Nephron progenitor cell (in vitro differentiated cells): ENCODE data around the gene DPP6.
"Not testable (repeated sequence)": the region's sequence is repeated elsewhere in the genome, so short reads cannot be mapped to it uniquely, and the experiment has no call there.

Experiments used
- DNase-seq: peaks from one replicate; pipeline ENCODE4 v3.0.0; 2021
- H3K27ac Mint-ChIP-seq: 2 replicates; pipeline ENCODE4 v1.8.0; 2021; ENCODE audit warnings: mild to moderate bottlenecking, moderate library complexity, mixed read lengths
- H3K27me3 Mint-ChIP-seq: 2 replicates; pipeline ENCODE4 v1.8.0; 2021; ENCODE audit warnings: mild to moderate bottlenecking, low read depth, mixed read lengths; ENCODE audit not compliant: poor library complexity
- H3K36me3 Mint-ChIP-seq: 2 replicates; pipeline ENCODE4 v1.8.0; 2021; ENCODE audit warnings: low read depth, mixed read lengths
- H3K4me1 Mint-ChIP-seq: 2 replicates; pipeline ENCODE4 v1.8.0; 2021; ENCODE audit warnings: mixed read lengths
- H3K4me3 Mint-ChIP-seq: 2 replicates; pipeline ENCODE4 v1.8.0; 2021; ENCODE audit warnings: mild to moderate bottlenecking, moderate library complexity, mixed read lengths
- H3K9me3 Mint-ChIP-seq: 2 replicates; pipeline ENCODE4 v1.8.0; 2021; ENCODE audit warnings: mild to moderate bottlenecking, moderate library complexity, mixed read lengths
- TF ChIP-seq, protein P1 (sequence below): fragments of 200-600 bp; sonication (generic); IDR thresholded peaks from 2 replicates; pipeline ENCODE4 v1.5.0; 2021; ENCODE audit warnings: antibody characterized with exemption

DPP6 gene

GRCh38 chr7:154666768-154667167, 614.6 kb downstream of the DPP6 start:
- peaks cover 35% of the 10 kb centered on the region for H3K9me3 Mint-ChIP-seq

DNA sequence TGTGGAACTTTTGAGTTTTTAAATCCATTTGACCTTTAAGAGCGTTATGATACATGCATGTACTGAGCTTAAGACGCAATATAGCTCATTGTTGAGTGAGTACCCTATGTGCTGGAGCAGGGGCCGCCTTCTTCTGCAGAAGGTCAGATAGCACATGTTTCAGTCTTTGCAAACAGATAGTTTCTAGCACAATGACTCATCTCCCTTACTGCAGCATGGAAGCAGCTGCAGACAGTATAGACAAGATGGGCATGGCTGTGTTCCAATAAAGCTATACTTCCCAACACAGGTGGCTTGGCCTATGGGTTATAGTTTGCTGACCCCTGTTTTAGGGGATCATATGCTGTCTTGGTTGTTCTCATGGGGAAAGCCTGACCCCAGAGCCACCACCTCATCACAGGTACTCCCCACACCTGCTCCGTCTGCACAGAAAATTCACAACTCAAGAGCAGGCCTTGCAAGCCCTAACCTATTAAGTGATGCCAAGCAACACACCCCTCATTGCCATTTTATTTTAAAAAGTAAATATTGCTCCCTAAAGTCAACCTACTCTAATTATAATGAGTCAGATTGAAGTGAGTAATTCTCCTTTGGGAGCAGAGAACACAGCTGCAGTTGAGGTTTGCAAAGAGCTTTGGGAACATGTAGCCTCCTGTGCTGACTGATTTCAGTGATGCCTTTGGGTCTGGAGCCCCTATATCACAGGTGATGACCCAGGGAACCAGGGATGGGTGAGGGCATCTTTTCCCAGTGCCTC, 620.6 kb downstream of the DPP6 start:
- Mint-ChIP-seq H3K9me3 (peaks cover 2% of the 10 kb centered on the region), H3K27me3 (peaks cover 2% of the 10 kb centered on the region), H3K4me1 (no peaks in the 10 kb centered on the region), H3K36me3 (no peaks in the 10 kb centered on the region), H3K4me3 (no peak overlapping the region), H3K27ac (no peak overlapping the region)
- TF ChIP-seq, protein P1, sequence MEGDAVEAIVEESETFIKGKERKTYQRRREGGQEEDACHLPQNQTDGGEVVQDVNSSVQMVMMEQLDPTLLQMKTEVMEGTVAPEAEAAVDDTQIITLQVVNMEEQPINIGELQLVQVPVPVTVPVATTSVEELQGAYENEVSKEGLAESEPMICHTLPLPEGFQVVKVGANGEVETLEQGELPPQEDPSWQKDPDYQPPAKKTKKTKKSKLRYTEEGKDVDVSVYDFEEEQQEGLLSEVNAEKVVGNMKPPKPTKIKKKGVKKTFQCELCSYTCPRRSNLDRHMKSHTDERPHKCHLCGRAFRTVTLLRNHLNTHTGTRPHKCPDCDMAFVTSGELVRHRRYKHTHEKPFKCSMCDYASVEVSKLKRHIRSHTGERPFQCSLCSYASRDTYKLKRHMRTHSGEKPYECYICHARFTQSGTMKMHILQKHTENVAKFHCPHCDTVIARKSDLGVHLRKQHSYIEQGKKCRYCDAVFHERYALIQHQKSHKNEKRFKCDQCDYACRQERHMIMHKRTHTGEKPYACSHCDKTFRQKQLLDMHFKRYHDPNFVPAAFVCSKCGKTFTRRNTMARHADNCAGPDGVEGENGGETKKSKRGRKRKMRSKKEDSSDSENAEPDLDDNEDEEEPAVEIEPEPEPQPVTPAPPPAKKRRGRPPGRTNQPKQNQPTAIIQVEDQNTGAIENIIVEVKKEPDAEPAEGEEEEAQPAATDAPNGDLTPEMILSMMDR = no peak
- DNase-seq = no peak

More at GRCh38 chr7:154666768-154667167, 614.6 kb downstream of the DPP6 start:
- TF ChIP-seq, protein P1 = no peak
- Mint-ChIP-seq H3K27me3 (peaks cover 3% of the 10 kb centered on the region), H3K4me3 (no peak overlapping the region), H3K27ac (no peak overlapping the region), H3K4me1 (no peaks in the 10 kb centered on the region), H3K36me3 (no peaks in the 10 kb centered on the region)
- no peak for DNase-seq

- H3K27me3 Mint-ChIP-seq = no peaks in the 10 kb centered on the region
- no peak for DNase-seq
- no peak overlapping the region for H3K27ac Mint-ChIP-seq
- no peaks in the 10 kb centered on the region for H3K36me3 Mint-ChIP-seq
- TF ChIP-seq, protein P1 = no peak
- H3K9me3 Mint-ChIP-seq = no peaks in the 10 kb centered on the region
- peaks cover 11% of the 10 kb centered on the region for H3K4me1 Mint-ChIP-seq
- no peak overlapping the region for H3K4me3 Mint-ChIP-seq
Measured at GRCh38 chr7:154674191-154674590, 622.0 kb downstream of the DPP6 start.

GRCh38 chr7:154675560-154675959, 623.4 kb downstream of the DPP6 start:
- Mint-ChIP-seq H3K4me3 (no peak overlapping the region), H3K36me3 (no peaks in the 10 kb centered on the region), H3K9me3 (no peaks in the 10 kb centered on the region), H3K4me1 (peaks cover 23% of the 10 kb centered on the region), H3K27ac (no peak overlapping the region), H3K27me3 (peaks cover 4% of the 10 kb centered on the region)
- no peak for DNase-seq
- TF ChIP-seq, protein P1 = no peak

- peaks cover 23% of the 10 kb centered on the region for H3K4me1 Mint-ChIP-seq
- H3K36me3 Mint-ChIP-seq, H3K27me3 Mint-ChIP-seq, H3K27ac Mint-ChIP-seq, DNase-seq, H3K9me3 Mint-ChIP-seq, H3K4me3 Mint-ChIP-seq: not testable (repeated sequence)
Measured at GRCh38 chr7:154676033-154676421, 623.8 kb downstream of the DPP6 start.

DNA sequence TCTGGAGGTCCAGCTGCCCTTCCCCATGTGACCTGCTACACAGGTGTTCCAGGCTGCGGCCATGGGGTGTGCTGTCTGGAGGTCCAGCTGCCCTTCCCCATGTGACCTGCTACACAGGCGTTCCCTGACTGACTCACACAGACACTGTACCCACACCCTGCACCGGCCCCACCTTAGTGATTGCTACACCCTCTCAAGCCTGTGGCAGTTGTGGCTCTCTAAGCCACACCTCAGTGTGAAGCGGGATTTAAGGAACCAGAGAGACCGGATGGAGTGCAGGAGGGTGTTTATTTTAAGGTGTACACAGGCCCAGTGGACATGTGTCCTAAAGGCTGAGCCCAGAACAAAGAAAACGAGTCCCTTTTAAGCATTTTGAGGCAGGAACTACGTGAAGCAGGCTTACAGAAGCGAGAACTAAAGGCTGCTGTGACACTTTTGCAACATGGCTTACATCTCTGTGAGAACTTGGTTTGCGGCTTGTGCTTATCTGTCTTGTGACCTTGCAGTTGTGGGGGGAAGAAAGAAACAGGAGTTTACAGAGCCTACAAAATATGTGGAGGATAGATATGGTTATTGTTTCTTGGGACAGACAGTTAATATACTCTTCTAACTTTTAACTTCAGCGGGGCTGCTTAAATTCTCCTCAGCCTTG, 624.4 kb downstream of the DPP6 start:
- Mint-ChIP-seq H3K27ac (no peak overlapping the region), H3K9me3 (no peaks in the 10 kb centered on the region), H3K27me3 (peaks cover 4% of the 10 kb centered on the region), H3K4me3 (no peak overlapping the region), H3K4me1 (peaks cover 23% of the 10 kb centered on the region), H3K36me3 (no peaks in the 10 kb centered on the region)
- TF ChIP-seq, protein P1 = no peak
- DNase-seq = no peak
